NCI-H187 (cell line): ENCODE data around the gene TBC1D2.
A peak's percentile ranks its signal among the peaks of the same experiment; 100 is the strongest.
"Not testable (repeated sequence)": the region's sequence is repeated elsewhere in the genome, so short reads cannot be mapped to it uniquely, and the experiment has no call there.

Source experiments
- DNase-seq, 2 experiments: peaks; one replicate each; lab custom pipeline; 2025; lab: John Stamatoyannopoulos, UW

Gene TBC1D2, protein sequence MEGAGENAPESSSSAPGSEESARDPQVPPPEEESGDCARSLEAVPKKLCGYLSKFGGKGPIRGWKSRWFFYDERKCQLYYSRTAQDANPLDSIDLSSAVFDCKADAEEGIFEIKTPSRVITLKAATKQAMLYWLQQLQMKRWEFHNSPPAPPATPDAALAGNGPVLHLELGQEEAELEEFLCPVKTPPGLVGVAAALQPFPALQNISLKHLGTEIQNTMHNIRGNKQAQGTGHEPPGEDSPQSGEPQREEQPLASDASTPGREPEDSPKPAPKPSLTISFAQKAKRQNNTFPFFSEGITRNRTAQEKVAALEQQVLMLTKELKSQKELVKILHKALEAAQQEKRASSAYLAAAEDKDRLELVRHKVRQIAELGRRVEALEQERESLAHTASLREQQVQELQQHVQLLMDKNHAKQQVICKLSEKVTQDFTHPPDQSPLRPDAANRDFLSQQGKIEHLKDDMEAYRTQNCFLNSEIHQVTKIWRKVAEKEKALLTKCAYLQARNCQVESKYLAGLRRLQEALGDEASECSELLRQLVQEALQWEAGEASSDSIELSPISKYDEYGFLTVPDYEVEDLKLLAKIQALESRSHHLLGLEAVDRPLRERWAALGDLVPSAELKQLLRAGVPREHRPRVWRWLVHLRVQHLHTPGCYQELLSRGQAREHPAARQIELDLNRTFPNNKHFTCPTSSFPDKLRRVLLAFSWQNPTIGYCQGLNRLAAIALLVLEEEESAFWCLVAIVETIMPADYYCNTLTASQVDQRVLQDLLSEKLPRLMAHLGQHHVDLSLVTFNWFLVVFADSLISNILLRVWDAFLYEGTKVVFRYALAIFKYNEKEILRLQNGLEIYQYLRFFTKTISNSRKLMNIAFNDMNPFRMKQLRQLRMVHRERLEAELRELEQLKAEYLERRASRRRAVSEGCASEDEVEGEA

DNA sequence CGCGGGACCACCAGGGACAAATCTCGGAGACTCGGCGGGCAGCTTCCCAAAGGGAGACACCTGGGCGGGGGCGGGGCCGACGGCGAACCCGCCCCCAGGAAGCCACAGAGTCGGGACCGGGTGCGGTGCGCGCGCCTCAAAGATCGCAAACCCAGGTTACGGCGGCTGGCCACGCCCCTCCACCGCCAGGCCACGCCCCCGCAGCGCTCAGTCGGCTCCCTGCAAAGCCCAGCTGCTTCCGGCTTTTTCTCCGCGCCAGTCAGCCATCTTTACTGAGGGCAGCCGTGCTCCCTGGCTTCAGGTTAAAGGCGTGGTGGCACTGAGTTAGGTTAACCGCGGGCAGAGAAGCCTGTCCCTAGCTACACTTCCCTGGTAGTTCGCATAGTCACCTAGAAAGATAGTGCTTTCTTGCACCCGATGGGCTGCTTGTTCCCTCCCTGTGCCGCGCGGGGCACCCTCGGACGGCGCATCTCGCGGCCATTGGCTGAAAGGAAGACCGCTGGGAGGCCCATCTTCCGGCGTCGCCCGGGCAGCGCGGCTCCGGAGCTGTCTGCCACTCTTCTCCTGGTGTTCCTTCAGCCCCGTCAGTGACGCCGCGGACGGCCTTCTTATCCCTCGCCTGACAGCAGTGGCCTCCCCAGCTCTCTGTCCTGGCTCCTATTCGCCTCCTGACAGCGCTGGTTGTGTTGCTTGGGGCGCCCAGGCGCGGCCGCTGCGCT is at the start of gene TBC1D2:
Gene TBC1D2 (minus strand): TSS at position 72 of the 719 bp plus-strand sequence. CDS start 108 bp downstream, outside the sequence.
- peak; percentile 74 to 78 for DNase-seq

GRCh38 chr9:98304381-98304780 is 48.9 kb upstream of the TBC1D2 start:
- no peak for DNase-seq

GRCh38 chr9:98303633-98304125 is 48.2 kb upstream of the TBC1D2 start:
- no peak for DNase-seq

GRCh38 chr9:98302938-98303632 is 47.6 kb upstream of the TBC1D2 start:
- no peak for DNase-seq

GRCh38 chr9:98302150-98302549 is 46.7 kb upstream of the TBC1D2 start:
- DNase-seq = no peak

DNA sequence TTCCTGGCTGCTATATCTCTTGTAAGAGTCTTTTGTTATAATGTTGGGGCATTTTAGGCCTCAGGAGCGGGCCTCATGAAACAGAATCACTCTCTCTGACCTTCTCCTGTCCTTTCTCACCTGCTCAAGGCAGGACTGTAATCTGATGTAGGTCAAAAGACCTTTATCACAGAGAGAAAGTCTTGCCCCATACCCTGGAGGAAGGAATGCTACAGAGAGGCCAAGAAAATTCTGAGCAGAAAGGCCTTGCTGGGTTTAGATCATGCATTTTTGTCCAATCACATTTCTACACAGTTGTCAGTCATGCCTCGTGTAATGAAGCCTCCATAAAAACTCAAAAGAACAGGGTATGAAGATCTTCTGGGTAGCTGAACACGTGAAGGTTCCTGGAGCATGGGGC is 45.2 kb upstream of the TBC1D2 start:
- no peak for DNase-seq

DNA sequence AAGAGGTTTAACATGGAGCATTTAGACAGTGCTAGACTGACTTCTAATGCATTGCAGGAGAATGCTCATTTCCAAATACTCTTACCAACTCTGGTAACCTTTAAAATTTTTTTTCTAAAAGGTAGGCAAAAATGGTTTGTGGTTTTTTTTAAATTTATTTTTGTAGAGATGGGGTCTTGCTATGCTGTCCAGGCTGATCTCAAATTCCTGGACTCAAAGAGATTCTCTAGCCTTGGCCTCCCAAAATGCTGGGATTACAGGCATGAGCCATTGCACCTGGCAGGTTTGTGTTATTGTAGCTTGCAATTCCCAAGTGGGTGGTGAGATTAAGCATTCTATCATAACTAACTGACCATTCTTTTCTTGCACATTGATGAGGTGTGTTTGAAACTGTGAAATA is 43.0 kb upstream of the TBC1D2 start:
- DNase-seq = no peak

- no peak for DNase-seq
These were observed 40.4 kb upstream of the TBC1D2 start for GRCh38 chr9:98295824-98296223.

- no peak for DNase-seq
These were observed 36.4 kb upstream of the TBC1D2 start for GRCh38 chr9:98291820-98292219.

DNA sequence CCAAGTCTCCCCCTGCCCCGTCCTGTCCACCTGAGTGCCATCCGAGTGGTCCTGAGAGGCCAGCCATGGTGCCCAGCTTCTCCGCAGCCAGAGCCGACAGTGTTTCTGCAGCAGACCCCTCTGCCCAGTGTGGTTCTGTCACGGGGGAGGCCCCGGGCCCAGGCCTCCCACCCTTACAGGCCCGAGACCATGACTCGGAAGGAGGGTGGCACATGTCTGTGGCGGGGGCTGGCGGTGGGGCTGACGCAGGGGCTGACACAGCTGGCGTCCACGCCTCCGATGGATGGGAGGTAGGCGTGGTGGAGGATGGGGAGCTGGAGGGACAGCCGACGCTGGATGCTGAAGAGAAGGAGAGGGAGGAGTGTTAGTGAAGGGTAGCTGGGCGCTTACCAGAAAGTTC is 35.0 kb upstream of the TBC1D2 start:
- DNase-seq = no peak

DNA sequence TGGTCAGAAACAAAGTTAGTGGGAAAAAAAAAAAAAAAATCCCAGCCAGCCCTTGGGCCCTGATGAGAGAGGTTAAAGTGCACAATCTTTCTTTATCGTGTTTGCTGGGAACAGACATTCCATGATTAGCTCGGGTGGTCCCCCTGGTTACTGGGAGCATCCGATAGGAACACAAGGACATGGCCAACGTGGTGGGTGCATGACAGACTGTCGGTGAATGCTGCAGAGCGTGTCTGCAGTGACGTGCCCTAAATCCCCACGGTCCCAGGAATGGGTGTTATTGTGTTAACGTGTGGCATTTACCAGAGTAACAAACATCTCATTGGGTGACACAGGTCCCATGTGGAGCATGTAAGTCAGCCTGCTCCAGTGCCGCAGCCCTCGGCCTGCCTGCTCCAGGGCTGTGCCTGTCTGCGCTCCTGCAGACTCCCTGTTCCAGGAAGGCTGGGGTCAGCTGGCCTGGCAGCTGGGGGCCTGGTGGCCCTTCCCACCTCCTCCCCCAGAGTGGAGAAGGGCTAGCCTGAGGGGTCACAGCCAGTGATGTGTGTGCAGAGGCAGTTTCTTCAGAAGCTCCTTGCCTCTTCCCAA is 34.3 kb upstream of the TBC1D2 start:
- DNase-seq = no peak

DNA sequence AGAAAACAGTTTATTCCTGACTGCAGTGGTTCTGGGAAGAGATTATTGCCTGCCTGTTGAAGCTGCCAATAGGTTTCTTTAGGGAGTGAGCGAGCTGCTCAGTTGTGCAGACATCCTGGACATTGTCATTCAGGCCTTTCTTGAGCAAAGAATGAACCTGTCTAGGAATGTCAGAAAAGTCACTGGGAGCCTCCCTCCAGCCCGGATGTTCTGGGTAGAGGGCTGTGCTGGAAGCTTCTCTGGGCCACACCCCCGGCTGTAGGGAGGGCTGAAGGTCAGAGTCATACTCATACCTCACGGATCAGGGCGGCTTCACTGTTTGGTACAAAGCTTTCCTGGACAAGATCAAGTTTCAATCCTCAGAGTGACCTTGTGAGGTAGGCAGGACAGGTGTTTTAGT is 33.4 kb upstream of the TBC1D2 start:
- no peak for DNase-seq

- no peak for DNase-seq
These were observed 31.9 kb upstream of the TBC1D2 start for GRCh38 chr9:98287384-98287783.

DNA sequence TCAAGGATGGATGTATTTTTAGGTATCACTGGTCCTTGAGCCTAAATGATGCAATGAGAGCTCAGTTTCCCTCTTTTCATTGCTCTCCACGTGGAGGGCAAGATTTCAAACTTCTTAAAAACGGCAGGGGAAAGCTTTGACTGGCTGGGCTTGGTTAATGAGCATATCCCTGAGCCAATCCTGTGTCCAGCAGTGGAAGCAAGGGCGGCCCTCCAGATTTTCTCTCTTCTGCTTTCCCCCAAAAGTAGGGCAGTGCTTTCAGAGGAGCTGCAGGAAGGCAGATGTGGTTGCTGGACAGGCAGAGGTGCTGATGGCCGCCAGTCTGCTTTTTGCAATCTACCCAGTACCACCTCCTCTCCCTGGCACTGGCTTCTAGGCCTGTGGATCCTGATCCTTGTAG is 30.0 kb upstream of the TBC1D2 start:
- no peak for DNase-seq

GRCh38 chr9:98284754-98285153 is 29.3 kb upstream of the TBC1D2 start:
- DNase-seq = no peak

- DNase-seq = not testable (repeated sequence)
These were observed 27.7 kb upstream of the TBC1D2 start for GRCh38 chr9:98283143-98283542.

- DNase-seq = no peak
These were observed 25.8 kb upstream of the TBC1D2 start for GRCh38 chr9:98281281-98281680.

- DNase-seq = no peak
These were observed 25.1 kb upstream of the TBC1D2 start for GRCh38 chr9:98280574-98280973.

DNA sequence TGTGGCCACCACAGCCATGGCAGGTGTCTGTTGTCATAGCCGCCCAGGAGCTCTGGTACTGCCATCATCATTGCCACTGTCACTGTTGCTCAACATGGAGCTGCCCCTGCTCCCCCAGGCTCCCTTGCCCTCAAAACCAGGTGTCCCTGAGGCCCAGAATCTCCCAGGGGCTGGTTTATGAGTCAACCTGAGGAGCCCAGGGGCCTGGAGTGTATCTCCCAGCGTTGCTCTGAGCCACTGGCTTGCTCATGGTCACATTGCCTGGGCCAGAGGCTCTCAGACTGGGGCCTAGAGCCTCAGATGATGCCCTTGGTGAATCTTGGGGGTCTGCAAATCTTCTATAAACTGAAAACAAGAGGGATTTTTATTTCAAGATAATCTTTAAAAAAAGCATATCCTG is 24.7 kb upstream of the TBC1D2 start:
- no peak for DNase-seq

DNA sequence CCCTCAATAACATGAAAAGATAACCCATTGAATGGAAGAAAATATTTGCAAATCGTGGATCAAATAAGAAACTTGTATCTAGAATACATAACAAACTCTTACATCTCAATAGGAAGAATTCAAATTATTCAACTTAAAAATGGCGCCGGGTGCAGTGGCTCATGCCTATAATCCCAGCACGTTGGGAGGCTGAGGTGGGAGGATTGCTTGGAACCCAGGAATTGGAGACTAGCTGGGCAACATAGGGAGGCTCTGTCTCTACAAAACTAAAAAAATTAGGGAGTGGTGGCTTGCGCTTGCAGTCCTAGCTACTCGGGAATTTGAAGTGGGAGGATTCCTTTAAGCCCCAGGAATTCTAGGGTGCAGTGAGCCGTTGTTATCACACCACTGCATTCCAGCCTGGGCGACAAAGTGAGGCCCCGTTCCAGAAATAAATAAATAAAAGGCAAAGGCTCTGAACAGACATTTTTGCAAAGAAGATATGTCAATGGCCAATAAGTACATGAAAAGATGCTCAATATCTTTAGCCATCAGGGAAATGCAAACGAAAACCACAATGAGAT is 21.5 kb upstream of the TBC1D2 start:
- no peak for DNase-seq

DNA sequence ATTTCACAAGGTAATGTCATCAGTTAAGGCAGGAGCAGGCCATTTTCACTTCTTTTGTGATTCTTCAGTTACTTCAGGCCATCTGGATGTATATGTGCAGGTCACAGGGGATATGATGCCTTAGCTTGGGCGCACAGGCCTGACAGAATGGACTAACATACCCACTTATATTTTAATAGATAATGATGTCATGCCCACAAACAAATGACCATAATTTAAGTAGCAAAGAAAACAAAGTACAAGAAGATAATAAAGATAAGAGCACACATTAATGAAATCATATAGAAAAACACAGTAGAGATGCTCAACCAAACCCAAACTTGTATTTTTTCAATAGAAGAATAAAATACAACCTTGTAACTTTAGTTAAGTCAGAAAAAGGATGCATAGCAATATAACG is 19.7 kb upstream of the TBC1D2 start:
- DNase-seq = no peak
